Ramos (cell line): Measurements from ENCODE around the gene TMOD1.
"Not testable (repeated sequence)": the region's sequence is repeated elsewhere in the genome, so short reads cannot be mapped to it uniquely, and the experiment has no call there.

Experiments
- in situ Hi-C: fragments of 300-500 bp; cut with MboI; formaldehyde crosslinking; loops from one replicate; pipeline ENCODE4 v1.14.3; 2022; ENCODE audit warnings: low sequenced_read_pairs; ENCODE audit not compliant: unreplicated experiment

Gene TMOD1

DNA sequence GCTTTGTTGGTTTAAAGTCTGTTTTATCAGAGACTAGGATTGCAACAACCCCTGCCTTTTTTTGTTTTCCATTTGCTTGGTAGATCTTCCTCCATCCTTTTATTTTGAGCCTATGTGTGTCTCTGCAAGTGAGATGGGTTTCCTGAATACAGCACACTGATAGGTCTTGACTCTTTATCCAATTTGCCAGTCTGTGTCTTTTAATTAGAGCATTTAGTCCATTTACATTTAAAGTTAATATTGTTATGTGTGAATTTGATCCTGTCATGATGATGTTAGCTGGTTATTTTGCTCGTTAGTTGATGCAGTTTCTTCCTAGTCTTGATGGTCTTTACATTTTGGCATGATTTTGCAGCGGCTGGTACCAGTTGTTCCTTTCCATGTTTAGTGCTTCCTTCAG lies 83.3 kb downstream of the TMOD1 start:
- in situ Hi-C loops = not testable (repeated sequence)

DNA sequence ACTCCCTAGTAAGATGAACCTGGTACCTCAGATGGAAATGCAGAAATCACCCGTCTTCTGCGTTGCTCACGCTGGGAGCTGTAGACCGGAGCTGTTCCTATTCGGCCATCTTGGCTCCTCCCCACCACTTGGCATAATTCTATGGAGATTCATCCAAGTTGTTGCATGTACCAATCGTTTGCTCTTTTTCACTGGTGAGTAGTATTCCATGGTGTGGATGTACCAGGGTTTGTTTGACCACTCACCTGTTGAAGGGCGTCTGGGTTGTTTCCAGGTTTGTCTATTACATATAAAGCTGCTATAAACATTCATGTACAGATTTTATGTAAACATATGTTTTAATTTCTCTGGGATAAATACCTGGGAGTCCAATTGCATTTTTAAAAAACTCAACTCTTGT lies 85.4 kb downstream of the TMOD1 start:
- in situ Hi-C loops = not testable (repeated sequence)

DNA sequence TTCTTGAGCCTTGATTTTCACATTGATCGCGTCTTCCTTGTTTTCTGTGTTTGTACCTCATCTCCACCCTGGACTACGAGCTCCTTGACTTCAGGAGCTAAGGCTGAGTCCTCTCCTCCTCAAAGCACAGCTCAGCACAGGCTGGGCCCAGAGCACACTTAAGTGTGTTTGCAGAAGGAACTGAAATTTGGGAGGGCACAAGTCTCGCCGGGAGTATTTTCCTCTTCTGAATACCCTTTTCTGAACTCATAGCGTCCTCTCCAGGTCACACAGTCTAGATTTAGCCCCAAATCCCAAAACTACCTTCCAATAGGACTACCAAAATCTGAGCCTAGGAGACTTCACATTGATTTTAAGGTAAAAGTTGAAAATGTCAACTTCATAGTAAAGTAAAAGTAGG lies 90.1 kb downstream of the TMOD1 start:
- in situ Hi-C loops = no loop called here

DNA sequence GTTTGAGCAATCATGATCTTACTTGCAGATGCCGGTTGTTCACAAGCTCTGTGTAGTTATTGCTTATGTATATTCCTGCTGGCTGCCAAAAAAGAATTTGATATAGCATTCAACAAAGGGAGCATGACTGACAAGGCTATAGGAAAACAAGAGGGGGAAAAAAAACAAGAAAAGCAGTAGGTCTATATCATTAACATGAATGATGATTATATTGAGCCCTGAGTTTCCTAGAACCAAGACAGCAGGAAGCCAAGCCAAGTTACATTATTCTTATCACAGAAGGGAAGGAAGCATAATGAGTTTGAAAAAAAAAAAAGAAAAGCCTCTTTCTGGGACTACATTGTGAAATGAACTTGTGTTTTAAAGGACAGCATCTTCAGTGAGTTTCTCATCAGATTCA lies 90.7 kb downstream of the TMOD1 start:
- in situ Hi-C loops = no loop called here

DNA sequence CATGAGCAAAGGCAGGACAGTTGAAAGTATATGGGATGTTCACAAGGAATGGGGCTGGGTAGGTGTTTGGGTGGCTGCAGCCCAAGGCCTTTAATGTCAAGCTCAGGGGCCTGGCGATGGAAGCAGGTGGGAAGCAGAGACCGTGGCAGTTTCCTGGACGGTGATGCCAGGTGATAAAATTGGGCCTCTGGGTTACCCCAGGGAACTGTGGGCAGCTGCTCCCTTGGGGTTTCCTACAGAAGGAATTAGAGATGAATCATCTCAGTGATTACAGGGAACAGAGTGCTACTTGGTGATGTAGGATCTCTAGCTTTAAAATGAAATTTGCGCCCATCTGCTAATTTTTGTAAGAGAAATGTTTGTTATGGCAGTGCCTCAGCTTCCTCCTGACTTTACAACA lies 92.5 kb downstream of the TMOD1 start:
- in situ Hi-C loops = no loop called here

DNA sequence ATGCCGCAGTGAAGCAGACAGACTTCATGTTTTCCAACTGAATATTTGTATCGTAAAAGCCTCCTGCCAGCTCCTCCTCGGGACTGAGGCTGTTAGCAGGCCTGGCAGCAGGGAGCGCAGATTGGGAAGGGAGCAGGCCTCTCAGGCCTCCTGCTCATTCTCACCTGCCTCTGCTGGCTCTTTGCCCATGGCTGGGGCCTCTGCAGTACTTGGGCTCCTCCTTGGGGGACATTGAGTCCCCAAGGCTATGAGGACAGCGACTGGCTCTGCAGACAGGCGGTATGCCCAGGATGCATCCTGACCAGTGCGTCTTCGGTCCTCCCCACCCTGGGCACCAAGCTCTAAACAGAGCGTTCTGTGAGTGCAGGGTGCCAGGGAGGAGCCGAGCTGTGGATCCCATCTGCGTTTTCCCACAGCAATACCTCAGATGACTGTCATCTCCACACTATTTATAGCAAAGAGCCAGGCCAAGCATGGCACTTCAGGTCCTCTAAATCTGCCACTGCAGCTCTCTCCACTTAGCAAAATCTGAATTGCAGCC lies 93.0 kb downstream of the TMOD1 start:
- in situ Hi-C loops = no loop called here

DNA sequence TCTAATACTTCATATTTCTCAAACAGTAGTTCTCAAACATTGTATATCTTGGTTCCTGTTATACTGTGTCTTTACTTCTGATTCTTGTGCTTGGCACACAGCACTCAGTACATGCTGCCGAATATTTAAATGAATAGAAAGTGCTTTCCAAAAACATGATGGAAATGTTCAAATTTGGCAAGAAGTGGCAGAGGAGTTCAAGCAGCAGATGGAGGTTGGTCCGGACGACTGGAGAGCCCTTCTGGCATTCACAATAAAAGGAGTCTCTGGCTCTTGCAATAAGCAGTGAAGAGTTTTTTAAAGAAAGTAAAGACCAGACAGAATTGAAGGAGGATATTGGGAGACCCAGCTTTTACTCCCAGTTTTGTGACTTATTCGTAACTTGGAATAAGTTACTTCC lies 95.4 kb downstream of the TMOD1 start:
- in situ Hi-C loops = no loop called here

DNA sequence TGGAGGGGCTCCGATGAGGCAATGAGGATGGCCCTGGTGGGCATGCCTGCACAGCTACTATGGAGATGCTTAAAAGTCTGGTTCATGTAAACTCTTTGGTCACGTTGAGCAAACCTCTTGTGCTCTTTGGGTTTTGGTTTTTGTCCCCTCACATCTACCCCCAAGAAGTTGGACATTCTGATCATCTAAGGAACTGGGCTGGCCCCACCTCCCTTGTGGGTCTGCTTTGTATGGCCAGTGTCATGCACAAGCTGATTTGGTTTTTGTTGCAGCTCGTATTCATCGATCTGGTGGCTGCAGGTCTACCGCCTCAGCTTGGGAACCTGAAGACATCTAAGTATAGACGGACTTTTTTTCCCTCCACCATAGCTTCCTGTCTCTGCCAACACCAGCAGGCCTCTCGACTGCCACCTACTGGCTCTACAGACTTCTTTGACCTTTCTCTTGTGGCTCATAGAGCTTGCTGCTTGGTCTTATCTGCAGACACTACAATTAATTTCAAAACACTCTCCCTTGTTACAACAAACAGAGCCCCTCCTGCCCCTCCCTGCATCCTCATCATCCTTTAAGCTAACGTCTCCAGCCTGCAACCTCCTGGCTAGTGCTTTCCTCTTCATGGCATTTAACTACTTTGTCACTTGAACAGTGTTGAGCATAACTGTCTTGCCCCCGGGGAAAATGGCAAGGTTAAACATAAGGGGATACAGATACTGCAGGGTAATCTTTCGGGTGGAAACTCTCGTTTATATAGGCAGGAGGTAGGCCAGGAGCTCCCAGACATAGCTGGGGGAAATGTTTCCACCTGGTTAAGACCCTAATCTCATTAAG lies 97.2 kb downstream of the TMOD1 start:
- in situ Hi-C loops = no loop called here

DNA sequence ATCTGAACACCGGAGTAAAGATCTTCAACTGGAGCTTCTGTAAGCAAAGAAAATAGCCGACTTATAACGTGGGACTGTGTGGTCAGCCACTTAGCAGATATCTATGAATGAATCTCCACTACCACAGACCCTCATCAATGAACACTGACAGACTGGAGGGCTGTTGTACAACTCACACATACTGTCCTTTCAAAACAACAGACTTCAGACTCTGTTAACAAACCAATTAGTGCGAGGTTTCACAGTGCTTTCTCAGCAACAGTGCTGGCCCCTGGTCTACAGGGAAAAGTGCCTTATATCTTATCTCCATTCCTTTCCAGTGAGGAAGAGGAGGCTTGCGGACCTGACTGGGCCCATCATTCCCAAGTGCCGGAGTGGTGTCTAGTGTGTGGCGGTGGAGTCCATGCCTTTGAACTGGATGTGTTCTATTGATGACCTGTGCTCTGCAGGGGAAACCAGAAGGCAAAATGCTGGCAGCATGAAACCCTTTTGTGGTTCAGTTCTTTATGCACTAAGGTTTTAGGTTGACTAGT lies 97.9 kb downstream of the TMOD1 start:
- in situ Hi-C loops = no loop called here

DNA sequence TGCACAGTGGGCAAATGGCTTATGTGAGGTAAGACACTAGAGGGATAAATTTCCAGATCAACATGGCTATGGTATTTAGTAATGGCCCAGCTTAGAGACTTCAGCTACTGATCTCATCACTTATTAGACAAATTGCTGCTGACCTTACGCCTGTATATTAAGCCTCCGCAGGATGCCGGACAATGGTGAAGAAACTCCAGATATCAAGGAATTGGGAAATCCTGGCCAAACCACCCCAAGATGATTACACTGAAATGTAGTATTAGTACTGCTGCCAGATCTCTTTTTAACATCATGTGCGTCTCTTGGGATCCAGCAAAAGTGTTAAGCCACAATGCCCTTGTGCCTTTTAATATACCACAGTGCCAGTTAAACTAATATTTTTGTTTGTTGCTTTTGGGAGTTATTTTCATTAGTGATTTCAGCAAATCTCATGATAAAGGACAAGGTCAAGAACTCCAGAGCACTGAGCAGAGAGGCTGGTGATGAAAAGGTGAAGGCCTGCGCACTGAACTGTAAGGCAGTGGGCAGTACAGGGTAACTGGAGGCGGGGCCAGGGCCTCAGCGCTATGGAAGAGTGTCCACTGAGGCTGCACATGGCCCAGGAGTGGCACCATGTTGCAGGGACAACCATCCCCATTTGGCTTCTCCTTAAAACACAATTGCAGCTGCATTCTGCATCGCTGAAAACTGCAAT lies 99.2 kb downstream of the TMOD1 start:
- in situ Hi-C loops = loop anchor here (25.0 kb wide), 1 partner anchor 738 kb away; the partner anchor contains the start of gene ZNF782

DNA sequence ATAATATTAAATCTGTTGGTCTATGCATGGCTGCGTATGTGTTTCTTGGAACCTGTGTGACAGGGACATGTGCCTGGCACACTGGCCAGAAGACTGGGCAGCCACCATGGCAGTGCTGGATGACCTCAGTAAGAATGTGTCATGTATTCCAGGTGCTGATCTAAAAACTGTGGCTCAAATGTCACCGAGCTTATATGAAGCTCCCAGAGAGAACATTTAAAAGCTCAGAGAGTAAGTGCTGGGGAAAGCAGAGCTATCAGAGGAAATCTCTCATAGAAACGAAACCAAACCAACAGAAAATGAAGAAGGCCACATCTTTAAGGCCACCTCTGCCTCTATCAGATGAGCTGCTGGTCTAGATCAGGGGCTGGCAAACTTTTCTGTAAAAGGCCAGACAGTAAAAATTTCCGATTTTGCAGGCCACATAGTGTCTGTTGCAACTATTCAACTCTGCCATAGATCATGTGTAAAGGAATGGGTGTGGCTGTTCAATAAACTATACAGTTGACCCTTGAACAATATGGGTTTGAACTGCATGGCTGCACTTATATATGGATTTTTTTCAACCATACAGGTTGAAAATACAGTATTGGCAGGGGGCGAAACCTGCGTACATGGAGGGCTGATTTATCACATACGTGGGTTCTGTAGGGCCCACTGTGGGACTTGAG lies 99.9 kb downstream of the TMOD1 start:
- in situ Hi-C loops = loop anchor here (25.0 kb wide), 1 partner anchor 739 kb away; the partner anchor contains the start of gene ZNF782

DNA sequence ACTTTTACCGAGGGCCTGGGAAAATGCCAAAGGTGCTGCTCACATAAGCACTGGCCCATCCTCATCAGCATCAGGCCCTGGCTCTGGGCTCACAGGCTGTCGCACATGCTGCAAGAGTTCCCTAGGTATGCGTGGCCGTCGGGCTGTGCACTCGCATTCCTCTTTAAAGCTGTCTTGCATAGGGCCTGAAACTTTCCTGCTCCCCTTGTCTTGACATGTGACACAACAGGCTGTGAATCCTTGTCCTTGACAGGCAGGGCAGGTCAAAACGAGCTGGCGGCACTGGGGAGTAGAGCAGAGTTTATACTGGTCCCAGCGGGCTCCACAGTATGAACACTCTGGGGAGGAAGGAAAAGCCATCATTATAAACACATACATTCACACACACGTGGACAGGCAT lies 101.0 kb downstream of the TMOD1 start:
- in situ Hi-C loops = loop anchor here (25.0 kb wide), 1 partner anchor 740 kb away; the partner anchor contains the start of gene ZNF782

DNA sequence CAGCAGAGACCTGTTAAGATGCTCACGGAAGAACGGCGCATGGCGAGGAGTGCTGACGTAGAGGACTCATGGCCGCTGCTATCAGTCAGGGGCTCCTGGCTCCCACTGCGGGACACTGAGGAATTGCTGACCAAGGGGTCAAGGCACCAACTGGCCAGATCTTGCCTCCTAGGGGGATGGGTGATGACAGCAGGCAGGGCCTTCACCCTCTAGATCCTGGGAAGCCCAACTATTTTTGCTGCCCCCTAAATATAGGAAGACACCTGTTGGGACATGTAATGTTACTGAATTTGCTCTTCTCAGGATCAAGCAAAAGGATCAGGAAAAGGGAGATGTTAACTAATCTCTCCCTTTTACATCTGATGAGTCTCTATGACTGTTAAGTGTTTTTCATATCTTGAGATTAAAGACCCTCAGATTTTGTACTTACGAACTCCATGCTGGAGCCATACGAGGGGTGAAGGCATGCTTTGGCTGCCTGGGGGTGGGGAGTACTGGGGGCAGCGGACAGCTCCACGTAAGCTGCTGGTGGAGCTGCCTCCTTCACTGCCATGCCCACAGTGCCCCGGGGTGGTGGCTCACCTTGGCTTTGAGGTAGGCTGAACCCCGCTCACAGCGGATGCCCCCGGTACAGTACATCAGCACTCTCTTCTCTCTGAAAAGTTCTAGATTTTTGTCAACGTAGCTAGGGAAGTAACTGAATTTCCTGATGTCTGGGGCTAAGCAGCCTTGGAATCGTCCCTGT lies 103.6 kb downstream of the TMOD1 start:
- in situ Hi-C loops = loop anchor here (25.0 kb wide), 1 partner anchor 743 kb away; the partner anchor contains the start of gene ZNF782

DNA sequence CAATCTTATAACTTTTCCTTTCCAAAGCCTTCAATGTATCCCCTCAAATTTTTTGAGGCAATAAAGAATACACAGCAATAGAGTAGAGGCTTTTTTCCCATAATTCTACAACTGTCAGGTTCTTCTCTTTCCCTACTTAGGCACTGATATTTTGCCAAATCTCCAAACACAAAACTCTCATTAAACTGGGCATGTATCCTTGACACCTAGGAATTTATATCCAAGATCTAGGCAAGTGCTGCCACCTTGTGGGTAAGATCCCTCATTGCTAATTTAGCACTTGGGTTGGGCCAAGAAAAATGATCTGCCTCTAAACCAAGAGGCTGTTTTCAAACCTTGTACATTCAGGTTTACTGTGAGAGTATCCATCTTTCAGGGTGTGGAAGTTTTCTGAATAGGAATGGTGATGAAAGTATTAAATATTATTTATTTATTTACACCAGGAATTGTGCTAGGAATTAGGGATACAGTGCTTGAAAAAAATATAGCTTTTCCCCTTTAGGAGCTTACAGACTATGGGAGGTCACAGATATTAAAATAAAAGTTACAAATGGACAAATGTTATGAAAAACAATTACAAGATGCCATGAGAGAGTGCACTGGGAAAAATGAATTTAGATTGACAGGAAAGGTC lies 114.1 kb downstream of the TMOD1 start:
- in situ Hi-C loops = loop anchor here (25.0 kb wide), 1 partner anchor 753 kb away; the partner anchor contains the start of gene ZNF782

DNA sequence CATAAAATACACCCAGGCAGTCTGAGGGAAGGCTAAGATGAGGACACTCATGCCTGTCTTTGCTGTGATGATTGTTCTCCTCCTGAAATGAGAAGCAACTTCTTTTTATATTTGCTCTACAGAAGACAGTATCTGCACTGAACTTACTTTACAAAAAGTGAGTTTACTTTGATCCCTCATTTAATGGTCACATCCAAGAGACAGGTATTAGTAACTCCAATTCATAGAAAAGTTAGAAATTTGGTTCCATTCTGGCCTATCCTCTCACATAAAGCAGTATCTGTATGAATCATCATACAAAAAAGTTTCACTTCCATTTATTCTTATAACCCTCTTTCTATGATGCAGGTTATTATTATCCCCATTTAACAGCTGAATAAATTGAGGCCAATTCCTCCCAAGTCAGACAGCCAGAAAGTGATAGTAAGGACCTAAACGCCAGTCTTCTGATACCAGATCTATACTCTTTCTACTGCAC lies 116.5 kb downstream of the TMOD1 start:
- in situ Hi-C loops = loop anchor here (25.0 kb wide), 1 partner anchor 756 kb away; the partner anchor contains the start of gene ZNF782

DNA sequence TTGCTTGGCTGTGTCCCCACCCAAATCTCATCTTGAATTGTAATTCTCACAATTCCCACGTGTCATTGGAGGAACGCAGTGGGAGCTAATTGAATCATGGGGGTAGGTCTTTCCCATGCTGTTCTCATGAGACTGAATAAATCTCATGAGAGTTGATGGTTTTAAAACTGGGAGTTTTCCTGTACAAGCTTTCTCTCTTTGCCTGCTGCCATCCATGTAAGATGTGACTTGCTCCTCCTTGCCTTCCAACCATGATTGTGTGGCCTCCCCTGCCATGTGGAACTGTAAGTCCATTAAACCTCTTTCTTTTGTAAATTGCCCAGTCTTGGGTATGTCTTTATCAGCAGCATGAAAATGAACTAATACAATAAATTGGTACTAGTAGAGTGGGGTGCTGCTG lies 118.6 kb downstream of the TMOD1 start:
- in situ Hi-C loops = loop anchor here (25.0 kb wide), 1 partner anchor 758 kb away; the partner anchor contains the start of gene ZNF782

DNA sequence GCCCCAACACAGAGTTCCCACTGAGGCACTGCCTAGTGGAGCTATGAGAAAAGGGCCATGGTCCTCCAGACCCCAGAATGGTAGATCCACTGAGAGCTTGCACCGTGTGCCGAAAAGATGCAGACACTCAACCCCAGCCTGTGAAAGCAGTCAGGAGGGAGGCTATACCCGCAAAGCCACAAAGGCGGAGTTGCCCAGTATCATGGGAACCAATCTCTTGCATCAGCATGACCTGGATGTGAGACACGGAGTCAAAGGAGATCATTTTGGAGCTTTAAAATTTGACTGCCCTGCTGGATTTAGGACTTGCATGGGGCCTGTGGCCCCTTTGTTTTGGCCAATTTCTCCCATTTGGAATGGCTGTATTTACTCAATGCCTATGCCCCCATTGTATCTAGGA lies 121.0 kb downstream of the TMOD1 start:
- in situ Hi-C loops = loop anchor here (25.0 kb wide), 1 partner anchor 760 kb away; the partner anchor contains the start of gene ZNF782

DNA sequence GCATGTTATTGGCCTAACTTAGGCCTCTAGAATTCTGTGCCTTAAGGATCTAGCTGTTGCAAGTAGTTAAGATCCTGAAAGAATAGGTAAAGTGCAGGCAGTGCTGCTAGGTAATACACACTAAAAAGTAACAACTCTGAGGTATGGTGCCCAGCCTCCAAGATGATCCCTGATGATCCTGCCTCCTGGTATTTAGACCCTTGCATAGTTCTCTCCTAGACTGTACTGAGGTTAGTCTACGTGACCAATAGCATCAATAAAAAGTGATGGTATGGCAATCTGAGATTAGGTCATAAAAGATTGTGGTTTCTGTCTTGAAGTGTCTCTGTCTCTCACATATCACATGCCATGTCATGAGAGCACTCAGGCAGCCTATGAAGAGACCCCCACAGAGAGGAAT lies 122.5 kb downstream of the TMOD1 start:
- in situ Hi-C loops = loop anchor here (25.0 kb wide), 1 partner anchor 762 kb away; the partner anchor contains the start of gene ZNF782

DNA sequence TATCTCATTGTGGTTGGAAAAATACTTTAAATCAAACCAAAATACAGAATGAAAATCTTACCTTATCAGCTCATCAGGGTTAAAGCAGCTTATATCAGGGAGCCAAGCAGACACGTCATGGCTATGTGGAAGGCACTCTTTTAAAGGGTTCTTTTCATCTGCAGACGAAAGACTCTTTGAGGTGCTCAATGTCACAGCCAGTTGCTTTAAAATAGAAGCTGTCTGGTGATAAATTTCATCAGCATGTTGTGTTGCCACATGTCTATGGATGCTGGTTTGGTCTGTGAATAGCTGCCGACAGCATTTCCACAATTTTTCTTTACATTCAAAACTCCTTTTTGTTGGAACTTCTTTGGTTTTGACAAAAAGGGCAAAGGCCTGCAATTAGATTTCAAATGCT lies 124.2 kb downstream of the TMOD1 start:
- in situ Hi-C loops = no loop called here
